TTC549 (cell line): ENCODE data around the gene PLXNA4.

Source experiments
- FAIRE-seq: peaks from 2 replicates; lab custom pipeline; 2012; peaks lifted over from hg19 to GRCh38; lab: Jason Lieb, UNC

The PLXNA4 gene

DNA sequence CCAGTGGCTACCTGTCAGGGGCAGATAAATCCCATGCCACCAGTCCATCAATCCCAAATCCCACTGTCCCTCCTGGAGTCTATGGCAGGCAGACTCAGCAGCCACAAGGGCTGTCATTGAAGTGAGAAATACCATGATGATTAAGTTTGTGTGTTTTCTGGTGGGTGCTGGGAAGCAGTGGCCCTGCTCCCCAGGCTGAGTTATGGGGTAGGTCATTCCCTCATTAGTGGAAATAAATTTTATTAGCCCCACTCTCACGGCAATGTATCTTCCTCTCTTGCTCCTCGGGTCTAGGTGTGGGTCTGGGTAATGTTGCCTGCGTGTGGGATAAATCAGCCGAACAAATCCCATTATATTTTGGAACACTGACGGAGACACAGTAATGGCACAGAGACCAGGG is 76.8 kb downstream of the PLXNA4 start:
- no peak for FAIRE-seq

DNA sequence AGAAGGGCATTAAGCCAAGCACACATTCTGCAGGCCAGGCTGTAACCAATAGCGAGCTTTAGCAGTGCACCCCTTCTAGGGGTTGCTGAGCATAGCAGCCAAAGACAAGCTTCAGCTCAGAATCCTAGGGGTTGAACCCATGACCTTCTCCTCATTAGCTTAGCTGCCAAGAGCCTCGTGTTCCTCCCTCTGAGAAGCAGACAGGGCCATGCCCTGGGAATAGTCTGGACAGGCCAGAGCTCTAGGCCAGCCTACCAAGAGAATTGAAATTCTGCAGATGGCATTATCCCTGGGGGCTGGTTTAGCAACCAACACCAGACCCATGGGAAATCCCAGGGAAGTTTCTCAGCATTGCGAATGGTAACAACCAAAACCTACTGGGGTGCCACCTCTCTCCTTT is 77.2 kb downstream of the PLXNA4 start:
- FAIRE-seq = no peak

DNA sequence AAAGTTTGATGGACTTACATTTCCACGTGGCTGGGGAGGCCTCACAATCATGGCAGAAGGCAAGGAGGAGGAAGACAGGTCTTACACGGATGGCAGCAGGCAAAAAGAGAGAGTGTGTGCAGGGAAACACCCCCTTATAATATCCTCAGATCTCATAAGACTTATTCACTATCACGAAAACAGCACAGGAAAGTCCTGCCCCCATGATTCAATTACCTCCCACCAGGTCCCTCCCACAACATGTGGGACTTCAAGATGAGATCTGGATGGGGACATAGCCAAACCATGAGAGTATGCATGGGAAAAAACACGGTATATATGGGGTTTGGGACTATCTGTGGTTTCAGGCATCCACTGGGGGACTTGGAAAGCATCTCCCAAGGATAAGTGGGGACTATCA is 78.0 kb downstream of the PLXNA4 start:
- no peak for FAIRE-seq

DNA sequence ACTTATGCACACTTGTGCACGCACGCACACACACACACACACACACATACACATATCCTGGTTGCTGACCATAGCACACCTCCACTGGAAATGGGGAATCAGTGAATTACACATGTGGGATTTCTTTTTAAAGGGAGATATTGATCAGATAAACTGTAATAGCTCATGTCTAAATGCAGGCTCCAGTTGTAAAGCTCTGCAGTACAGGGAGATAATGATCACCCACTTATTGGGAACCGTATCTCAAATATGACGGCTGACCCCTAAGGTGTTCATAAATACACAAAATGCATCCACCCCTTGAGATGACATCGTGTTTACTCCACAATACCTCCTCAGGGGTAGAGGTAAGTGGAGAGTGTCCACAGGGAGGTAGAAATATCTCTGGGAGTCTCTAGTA is 79.2 kb downstream of the PLXNA4 start:
- no peak for FAIRE-seq

DNA sequence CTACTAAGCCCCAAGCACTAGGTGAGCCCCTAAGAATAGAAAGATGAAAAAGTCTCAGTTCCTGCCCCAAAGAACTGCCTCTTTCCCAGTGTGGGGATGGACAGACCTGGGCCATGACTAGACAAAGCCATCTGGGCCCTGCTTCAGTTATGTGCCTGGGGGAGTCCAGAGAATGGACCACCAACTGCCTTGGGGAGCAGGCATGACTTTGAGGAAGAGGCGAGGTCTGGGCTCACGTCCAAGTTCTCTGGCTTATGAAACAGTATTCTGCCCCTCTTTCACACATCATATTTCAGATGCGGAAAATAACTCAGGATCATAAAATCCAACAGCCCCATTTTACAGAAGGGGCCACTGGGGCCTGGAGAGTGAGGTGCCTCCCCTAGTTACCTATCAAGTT is 80.3 kb downstream of the PLXNA4 start:
- no peak for FAIRE-seq

DNA sequence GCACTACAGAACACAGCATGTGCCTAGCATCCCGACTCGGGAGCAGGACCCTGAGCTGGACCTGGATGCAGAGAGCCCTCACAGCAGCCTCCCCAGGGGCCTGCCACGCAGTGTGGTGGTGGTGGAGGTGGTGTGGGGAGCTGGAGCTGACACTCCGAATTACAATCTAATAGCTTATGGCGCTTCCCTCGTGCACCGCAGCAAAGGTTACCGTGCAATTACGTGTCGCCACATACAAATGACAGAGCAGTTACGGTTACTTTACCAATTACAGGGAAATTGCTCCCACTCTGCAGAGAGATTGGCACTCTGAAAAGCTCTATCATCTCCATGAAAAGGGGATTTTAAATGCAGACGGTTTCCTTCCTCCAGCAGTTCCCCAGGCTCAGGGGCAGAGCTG is 81.8 kb downstream of the PLXNA4 start:
- FAIRE-seq = no peak

DNA sequence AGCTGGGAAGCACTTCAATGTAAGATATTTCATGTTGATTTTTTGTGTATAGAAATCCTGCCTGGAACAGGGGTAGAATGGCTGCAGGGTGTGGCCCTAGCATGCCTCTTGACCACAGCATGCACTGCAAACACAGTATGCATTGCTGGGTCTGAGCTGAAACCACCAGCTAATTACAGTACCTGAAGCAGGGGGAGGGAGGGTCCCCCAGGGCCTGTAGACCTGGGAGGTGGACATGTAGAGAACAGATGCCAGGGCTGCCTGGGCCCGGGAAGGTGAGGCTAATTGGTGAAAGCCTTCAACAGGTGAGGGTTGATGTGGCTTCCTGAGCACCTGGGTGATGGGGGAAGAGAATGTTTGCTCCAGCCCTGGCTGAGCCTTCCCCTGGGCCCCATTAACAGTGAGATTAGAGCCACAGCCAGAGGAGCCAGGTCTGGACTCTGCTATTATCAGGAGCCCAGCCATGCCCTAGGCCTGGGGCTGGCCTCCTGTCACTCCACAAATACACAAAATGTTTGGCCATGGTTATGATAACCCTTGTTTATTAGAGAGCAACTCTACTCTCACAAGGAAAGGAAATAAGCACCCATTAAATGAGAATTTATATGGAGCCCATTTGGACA is 83.3 kb downstream of the PLXNA4 start:
- FAIRE-seq = no peak

DNA sequence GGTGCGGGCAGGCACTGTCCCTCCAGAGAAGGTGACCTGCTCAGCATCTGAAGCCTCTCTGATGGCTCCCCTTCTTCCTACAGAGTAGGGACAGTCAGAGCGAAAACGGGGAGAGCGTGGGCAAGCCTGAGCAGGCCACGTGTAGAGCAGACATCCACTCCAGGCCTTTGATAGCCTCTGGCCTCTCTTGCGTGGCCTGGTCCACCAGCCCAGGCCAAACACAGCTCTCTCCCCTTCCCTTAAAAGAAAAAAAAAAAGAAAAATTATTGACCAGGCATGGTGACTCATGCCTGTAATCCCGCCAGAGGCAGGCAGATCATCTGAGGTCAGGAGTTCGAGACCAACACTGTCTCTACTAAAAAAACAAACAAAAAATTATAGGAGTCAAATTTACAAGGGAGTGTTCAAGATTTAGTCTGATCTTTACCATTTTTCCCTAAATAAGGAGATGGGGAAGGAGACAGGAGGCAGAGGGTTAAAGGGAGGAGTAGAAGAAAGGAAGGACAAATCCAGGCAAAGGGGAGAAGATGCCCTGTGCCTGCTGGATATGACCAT is 84.8 kb downstream of the PLXNA4 start:
- no peak for FAIRE-seq

DNA sequence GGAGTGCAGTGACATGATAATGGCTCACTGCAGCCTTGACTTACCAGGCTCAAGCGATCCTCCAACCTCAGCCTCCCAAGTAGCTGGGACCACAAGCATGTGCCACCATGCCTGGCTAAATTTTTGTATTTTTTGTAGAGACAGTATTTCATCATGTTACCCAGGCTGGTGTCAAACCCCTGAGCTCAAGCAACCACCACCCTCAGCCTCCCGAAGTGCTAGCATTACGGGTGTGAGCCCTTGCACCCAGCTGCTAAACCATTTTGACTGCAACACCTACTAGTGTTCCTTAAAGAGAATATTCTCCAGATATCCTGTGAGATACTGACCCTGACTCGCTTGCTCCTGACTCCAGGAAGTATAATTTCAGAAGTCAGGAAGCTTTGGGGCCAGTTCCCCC is 85.8 kb downstream of the PLXNA4 start:
- FAIRE-seq = no peak

DNA sequence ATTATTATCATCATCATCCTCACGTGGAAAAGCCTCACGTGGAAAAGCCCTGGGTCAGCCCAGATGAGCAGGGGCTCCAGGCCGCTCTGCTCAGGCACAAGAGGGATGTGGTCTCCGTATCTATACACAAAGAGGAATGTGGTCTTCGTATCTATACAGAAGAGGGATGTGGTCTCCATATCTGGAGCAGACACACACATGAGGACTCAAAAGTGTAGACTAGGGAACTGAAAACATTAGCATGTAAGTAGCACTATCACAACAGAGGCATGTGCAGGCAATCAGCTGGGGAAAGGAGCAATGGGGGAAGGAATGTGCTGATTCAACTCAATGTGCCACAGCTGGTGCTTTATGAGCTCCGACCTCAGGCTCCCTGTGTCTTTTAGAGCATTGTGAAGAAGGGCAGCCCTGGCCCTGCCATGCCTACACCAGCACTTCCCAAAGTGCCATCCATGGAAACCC is 86.5 kb downstream of the PLXNA4 start:
- FAIRE-seq = no peak

DNA sequence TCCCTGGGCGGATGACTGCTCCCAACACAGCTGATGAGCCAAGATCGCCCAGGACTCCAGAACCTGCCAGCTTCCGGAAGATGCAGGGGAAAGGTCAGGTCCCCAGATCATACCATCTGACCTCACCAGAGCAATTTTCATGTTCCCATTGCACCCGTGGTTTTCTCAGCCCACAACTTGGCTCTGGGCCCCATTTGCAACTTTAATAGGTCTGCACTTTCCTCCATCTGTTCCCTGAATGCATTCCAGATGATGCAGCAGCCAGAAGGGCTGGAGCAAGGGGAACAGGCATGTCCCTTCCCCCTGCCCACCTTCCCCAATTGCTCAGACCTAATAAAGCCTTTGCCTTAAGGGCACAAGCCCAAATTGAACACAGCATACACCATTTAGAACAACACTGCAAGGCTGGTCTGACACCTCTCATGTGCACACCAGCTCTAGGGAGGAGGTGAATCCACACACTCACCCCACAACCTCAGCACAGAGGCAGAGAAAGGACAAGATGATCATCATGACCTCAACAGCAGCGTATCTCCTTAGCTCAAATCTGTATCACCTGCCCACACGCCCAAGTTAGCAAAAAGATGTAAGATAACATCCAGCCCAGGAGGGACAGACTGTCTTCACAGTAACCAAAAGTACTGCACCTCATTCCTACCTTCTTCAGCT is 87.5 kb downstream of the PLXNA4 start:
- no peak for FAIRE-seq

DNA sequence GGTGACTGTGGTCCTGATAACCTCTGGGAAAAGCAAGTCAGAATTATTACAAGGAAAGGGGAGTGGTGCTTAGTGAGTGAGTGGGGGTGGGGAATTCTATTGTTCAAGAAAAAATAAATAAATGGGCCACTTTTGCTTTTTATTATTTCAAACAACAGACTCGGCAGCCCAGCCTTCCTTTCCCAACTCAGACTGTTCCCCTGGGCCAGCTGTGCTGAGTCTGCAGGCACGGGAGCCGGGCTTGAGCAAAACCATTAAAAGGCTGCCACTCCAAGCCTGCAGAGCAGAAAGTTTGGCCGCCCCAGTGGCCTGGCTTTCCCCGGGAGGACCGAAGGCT is 90.0 kb downstream of the PLXNA4 start:
- FAIRE-seq = no peak

DNA sequence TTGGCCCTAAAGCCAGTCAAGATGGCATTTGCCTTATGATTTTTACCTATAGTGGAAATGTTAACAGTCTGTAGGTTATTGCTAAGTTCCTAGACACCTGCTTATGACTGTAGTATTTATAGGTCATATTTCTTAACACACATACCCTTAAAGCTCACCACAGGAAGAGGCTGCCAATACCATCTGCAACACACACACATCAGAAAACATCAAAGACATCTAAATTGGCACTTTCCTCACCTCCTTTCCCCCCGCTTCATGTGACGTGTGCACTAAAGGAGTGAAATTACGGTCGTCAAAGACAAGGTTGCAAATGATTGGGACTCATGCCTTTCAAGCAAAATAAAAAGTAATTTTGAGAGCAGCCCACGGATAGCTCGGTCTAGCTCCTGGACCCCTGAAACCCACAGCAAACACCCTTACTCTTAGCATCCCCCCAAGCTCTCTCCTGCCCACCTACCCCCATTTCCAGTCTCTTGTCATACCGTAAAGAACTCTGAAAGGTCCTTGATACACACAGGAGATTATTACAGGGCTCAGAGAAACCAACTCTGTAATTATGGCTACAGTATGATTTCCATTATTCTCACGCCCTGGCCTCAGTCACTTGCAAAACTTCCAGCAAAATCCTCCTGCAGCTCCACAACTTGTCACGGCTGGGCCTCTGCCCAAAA is 90.5 kb downstream of the PLXNA4 start:
- FAIRE-seq = no peak

DNA sequence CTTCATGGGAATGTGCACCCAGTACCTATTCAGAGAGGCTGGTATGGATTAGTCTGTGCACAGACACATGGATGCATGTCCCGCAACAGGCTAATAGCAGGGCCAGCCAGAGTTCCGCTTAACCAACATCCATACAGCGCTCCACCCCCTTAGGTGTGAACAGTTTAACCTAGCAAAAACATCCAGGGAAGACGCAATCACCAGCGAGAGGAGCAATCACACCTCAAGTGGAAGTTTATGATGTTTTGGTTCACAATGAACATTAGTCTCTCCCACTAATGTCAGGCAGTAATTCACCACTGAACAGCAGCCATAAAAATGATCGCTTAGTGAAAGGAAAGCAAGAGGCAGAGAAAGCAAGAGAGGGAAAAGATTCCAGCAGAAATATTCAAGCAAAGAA is 91.1 kb downstream of the PLXNA4 start:
- no peak for FAIRE-seq

DNA sequence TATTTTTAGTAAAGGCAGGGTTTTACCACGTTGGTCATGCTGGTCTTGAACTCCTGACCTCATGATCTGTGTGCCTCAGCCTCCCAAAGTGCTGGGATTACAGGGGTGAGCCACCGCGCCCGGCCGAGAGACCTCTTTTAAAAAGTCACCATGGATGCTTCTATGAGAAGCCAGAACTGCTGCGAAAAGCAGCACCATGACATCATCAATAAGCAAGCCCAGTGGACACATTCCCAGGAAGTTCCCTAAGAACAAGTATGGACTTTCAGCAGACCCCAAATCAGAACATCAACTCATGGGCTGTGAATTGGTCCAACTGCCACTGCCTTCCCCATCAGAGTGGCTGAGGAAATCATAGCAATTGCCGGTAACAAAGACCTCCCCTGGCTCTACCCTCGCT is 93.4 kb downstream of the PLXNA4 start:
- no peak for FAIRE-seq

DNA sequence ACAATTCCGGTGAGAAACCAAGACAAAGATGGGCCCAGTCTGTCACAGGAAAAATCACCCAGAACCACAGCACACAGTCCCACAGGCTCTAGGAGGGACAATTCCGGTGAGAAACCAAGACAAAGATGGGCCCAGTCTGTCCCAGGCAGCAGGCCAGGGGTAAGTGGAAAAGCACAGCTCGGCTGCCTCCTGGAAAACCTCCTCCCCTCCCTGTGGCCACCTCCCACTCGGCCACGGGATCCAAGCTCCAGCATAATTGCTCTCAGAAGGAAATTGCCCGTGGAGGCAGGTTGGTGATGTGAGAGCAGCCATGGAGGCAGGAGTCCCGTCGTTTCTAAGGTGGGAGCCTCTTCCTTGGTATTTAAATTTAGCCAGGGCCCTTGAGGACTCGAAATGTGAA is 95.7 kb downstream of the PLXNA4 start:
- FAIRE-seq = no peak

DNA sequence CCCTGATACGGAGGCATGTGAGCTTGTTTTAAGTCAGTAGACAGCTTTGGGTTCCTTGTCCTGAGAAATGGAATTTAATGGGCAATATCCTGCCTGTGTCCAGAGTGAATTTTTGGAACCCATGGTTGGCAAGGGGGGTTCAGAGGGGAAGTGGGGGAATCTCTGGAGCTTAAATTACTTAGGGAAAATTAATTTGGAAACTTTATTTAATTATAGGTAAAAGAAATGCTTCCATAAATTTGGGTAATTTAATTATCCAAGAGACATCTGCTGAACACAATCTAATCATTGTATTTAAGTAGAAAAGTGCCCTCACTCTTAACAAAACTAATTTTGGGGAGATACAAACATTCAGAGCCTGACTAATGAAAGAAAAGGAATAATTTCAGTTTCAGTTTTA is 99.7 kb downstream of the PLXNA4 start:
- FAIRE-seq = no peak

DNA sequence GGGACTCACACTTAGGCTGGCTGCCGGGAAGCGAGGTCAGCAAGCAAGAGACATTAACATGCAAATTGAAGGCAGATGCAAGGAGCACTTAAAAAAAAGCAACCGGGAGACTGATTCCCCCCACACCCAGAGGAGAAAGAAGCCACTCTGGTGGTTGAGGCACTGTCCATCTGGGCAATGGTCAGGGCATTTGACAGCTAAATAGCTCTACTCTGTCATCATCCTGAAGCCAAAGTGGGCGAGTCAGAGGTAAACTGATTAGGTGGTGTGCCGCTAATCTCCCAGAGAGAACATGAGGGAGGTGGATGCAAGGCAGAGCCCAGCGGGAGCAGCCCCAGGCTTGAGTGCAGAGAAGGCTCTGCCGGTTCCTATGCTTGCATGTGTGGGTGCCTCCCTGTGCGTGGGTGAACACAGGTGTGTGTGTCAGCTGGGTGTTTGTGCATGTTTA is 100.6 kb downstream of the PLXNA4 start:
- FAIRE-seq = no peak

DNA sequence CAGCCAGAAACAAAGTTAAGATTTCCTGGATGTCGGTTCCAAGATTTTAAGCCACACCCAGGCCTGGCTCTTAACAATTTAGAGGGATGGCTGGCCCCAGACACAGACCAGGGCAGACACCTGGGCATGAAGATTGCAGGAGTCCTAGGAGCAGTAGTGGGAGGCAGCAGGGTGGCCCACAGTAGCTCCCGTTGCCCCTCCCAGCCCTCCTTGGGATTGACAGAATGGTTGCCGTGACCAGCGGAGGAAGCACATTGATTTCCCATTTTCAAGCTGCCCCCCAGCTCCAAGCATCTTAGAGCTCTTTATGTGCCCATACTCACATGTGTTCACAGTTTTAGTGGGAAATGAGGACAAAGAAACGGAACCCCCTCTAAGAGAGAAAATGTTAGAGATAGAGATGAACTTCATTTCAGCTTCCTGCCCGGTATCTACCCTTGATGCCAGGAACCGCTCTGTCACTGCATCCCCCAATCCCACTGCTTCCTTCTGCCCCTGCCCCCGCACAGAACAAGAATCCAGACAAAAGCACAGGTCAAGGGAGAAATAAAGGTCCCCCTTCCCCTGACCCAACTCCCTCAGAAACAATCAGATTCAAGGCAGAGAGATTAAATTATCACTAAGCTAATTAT is 101.1 kb downstream of the PLXNA4 start:
- FAIRE-seq = no peak

DNA sequence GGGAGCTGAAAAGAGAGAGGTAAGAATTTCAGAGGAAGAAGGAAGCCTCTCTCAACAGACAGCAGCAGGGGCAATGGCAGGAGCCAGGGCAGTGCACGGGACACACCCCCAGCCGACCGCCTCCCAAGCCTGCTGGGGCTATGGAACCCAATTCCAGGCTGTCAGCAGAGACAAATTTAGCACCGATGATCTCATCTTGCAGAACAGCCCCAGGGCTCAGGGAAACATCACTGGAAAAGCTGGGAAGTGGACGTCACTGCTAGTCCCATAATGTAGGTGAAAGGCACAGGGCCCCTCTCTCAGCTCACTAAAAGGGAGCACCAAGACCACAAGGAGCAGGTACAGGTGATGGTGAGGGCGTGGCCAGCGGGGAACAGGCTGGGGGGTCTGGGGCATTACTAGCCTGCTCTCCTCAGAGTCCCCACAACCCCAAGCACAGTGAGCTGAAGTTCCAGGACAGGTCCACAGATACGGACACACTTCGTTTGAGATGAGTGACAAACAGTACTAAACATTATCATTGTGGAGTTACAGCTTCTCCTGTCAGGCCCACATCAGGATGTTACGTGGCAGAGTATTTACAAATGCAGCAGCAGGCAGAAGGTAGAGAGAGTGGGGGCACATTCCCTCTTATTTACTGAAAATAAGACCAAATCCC is 103.7 kb downstream of the PLXNA4 start:
- no peak for FAIRE-seq

DNA sequence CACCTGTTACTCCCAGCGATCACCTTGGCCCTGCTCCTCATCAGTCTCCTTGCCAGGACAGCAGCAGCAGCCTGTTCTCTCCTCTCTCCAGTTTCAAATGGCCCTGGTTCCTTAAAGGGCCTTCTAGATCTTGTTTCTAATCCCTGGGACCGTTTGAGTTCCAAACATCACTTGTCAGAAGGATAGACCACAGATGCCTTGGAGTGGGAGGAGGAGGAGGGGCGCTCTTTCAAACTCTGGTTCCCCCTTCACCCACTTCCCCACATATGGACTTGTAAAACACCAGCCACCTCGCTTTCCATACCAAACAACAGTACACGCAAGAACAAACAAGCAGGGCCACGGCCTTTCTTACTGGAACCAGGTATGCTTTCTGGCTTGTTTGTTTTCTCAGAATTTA is 104.8 kb downstream of the PLXNA4 start:
- no peak for FAIRE-seq

DNA sequence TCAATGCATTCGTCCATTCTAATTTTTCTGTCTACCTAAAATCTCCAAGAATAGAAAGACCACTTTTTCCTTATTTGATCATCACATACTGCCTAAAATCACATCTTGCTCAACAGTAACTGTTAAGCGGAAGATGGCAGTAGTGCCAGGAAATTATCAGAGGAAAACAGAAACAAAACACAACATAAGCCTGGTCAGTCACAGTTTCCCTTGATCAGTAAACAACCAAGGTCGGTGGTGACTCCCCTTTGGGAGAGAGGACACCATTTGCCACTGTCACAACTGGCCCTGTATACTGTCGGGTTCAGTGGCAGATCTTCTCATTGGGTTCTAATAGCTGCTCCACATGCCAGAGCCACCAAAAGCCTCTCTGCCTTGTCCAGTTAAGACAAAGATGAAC is 106.6 kb downstream of the PLXNA4 start:
- no peak for FAIRE-seq

DNA sequence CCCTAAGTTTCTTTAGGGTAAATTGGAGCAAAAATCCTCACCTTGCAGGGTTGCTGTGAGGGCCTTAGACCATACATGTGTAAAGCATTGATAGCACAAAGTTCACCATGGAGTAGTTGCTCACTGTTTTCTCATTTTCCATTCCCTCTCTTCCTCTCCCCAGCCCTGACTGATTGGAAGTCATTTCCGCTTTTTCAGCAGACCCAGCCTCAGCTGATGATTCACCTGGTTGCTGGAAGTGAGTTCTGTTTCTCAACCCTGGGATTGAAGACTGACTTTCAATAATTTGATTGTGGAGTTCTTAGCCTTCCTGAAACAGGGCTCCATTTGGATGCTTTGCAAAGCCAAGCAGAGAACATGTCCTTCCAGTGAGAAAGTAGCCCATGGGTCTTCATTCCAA is 107.0 kb downstream of the PLXNA4 start:
- FAIRE-seq = no peak
